HuH-7 (cell line): ENCODE results near the gene ARHGEF7.
"Not testable (repeated sequence)": the region's sequence is repeated elsewhere in the genome, so short reads cannot be mapped to it uniquely, and the experiment has no call there.

ENCODE experiments used
- DNase-seq: peaks from one replicate; pipeline ENCODE4 v3.0.0; 2011; ENCODE audit warnings: low spot score

The ARHGEF7 gene

GRCh38 chr13:111171629-111172028 lies 56.5 kb downstream of the ARHGEF7 start:
- DNase-seq, result no peak

GRCh38 chr13:111174377-111175114 lies 59.4 kb downstream of the ARHGEF7 start:
- no peak for DNase-seq

GRCh38 chr13:111175372-111175771 lies 60.3 kb downstream of the ARHGEF7 start:
- DNase-seq, result no peak

GRCh38 chr13:111175935-111176334 lies 60.8 kb downstream of the ARHGEF7 start:
- DNase-seq, result no peak

GRCh38 chr13:111176421-111176820 lies 61.3 kb downstream of the ARHGEF7 start:
- no peak for DNase-seq

- no peak for DNase-seq
Measured at GRCh38 chr13:111177081-111177711, 62.1 kb downstream of the ARHGEF7 start.

GRCh38 chr13:111177921-111178320 lies 62.8 kb downstream of the ARHGEF7 start:
- no peak for DNase-seq

- DNase-seq, result no peak
Measured at GRCh38 chr13:111178402-111178801, 63.3 kb downstream of the ARHGEF7 start.

GRCh38 chr13:111179908-111180760 lies 65.0 kb downstream of the ARHGEF7 start:
- DNase-seq, result no peak

GRCh38 chr13:111181977-111182376 lies 66.9 kb downstream of the ARHGEF7 start:
- no peak for DNase-seq

GRCh38 chr13:111183087-111183645 lies 68.1 kb downstream of the ARHGEF7 start:
- DNase-seq, result no peak

- no peak for DNase-seq
Measured at GRCh38 chr13:111183959-111184358, 68.8 kb downstream of the ARHGEF7 start.

GRCh38 chr13:111184458-111185401 lies 69.6 kb downstream of the ARHGEF7 start:
- DNase-seq, result no peak

- no peak for DNase-seq
Measured at GRCh38 chr13:111186305-111186935, 71.3 kb downstream of the ARHGEF7 start.

GRCh38 chr13:111187960-111188541 lies 72.9 kb downstream of the ARHGEF7 start:
- no peak for DNase-seq

- DNase-seq, result not testable (repeated sequence)
Measured at GRCh38 chr13:111189064-111189505, 74.0 kb downstream of the ARHGEF7 start.

GRCh38 chr13:111189516-111189915 lies 74.4 kb downstream of the ARHGEF7 start:
- DNase-seq, result not testable (repeated sequence)

- not testable (repeated sequence) for DNase-seq
Measured at GRCh38 chr13:111193223-111193622, 78.1 kb downstream of the ARHGEF7 start.

- DNase-seq, result not testable (repeated sequence)
Measured at GRCh38 chr13:111194651-111195050, 79.5 kb downstream of the ARHGEF7 start.

GRCh38 chr13:111198732-111199378 lies 83.7 kb downstream of the ARHGEF7 start:
- not testable (repeated sequence) for DNase-seq
